ENCODE data around the gene TANGO6.
"Not testable (repeated sequence)": the region's sequence is repeated elsewhere in the genome, so short reads cannot be mapped to it uniquely, and the experiment has no call there.

Gene TANGO6

DNA sequence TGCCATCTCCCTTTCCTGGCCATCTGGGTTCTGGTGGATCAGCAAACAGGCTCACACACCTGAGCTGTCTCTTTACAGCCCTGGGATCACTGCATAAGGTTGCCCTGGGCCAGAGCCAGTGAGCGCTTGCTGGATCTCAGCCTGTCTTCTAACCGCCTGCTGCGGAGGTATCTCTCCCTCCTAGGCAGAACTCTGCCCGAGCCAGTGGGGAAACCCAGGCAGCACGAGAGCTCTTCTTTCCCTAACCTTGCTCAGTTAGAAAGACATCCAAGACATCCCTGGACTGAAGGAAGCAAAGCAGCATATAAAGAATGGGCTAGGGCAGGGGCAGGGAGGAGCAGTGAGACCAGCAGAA lies 268.5 kb downstream of the TANGO6 start:
- DNase-seq (ENCODE audit: insufficient read length, low spot score) (no peak), FAIRE-seq (no peak)

DNA sequence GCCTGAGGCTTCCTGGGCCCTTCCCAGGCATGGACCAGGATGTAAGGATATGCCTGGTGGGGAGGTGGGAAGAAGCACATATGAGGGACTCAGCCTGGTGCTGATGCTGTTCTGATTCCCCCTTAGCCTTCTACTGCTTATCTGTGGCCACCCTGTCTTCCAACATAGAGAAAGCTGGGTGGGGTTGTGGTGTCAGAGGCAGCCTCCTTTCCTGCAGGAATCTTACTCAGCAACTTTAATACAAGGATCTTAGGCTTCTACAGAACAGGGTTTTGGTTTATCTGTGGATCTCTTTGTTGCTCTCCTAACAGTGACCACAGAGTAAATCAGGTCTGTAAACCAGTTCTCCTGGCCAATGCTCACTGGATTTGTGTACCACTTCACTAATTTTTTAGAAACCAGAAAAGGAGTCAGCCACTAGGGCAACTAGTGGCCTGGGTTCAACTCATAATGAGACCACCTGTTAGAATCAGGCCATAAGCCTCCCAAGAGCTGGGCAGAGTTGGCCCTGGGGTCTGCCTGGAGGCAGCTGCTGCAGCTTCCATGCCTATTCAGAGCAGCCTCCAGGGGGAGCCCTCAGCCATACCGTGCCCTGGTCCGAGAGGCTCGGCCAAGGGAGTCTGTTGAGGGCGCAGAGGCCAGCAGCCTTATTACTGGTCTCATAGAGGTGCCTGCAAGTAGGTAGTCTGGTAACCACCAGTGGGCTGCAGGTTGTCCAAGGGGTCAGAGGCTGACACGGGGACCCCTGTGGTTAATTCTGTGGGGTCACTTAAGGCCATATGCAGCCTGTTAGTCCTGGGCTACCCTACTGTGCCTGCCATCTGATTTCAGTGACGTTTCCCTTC lies 269.2 kb downstream of the TANGO6 start:
- DNase-seq (ENCODE audit: insufficient read length, low spot score) = peak; percentile 87
- FAIRE-seq = peak; percentile 8

DNA sequence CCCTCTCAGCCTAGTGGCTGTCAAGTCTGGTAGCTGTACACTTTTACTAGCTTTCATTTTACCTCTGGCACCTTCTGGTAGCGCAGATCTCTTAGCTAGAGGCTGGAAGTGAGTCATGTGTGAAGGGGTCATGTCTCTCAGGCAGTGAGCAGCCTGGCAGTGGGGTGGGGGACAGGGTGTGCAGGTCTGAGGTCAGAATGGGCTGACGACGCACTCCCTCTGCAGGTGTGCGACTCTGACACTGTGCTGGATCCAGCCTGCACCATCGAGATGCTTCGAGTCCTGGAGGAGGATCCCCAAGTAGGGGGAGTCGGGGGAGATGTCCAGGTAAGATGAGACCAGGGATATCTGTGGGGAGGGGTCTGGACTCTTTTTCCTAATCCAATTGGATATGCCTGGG lies 269.9 kb downstream of the TANGO6 start:
- DNase-seq (ENCODE audit: insufficient read length, low spot score) = no peak

DNA sequence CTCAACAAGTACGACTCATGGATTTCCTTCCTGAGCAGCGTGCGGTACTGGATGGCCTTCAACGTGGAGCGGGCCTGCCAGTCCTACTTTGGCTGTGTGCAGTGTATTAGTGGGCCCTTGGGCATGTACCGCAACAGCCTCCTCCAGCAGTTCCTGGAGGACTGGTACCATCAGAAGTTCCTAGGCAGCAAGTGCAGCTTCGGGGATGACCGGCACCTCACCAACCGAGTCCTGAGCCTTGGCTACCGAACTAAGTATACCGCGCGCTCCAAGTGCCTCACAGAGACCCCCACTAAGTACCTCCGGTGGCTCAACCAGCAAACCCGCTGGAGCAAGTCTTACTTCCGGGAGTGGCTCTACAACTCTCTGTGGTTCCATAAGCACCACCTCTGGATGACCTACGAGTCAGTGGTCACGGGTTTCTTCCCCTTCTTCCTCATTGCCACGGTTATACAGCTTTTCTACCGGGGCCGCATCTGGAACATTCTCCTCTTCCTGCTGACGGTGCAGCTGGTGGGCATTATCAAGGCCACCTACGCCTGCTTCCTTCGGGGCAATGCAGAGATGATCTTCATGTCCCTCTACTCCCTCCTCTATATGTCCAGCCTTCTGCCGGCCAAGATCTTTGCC lies 271.1 kb downstream of the TANGO6 start:
- FAIRE-seq (no peak), DNase-seq (ENCODE audit: insufficient read length, low spot score) (no peak)

More for the DNA sequence above, 269.9 kb downstream of the TANGO6 start:
- no peak for FAIRE-seq

DNA sequence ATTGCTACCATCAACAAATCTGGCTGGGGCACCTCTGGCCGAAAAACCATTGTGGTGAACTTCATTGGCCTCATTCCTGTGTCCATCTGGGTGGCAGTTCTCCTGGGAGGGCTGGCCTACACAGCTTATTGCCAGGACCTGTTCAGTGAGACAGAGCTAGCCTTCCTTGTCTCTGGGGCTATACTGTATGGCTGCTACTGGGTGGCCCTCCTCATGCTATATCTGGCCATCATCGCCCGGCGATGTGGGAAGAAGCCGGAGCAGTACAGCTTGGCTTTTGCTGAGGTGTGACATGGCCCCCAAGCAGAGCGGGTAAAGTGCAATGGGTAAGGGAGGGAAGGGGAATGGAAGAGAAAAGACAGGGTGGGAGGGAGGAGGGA lies 271.6 kb downstream of the TANGO6 start:
- DNase-seq (ENCODE audit: insufficient read length, low spot score) (no peak), FAIRE-seq (no peak)

DNA sequence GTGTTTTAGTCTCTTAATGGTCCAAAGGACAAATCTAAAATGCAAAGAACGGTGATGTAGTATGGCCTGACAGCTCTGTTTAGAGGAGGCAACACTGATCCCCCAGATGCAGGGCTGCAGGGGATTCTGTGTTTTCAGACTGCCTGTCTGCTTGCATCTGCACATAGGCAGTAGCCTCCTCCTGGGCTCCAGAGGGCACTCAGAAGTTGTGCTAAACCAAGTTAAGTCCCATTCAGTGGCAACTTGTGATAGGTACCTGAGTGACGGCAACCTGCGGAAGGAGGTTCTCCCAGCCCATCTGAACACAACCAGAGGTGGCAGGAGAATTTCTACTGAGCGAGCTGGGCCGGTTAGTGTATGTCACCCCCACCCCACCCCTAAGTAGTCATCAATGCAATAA lies 272.0 kb downstream of the TANGO6 start:
- FAIRE-seq = no peak
- DNase-seq (ENCODE audit: insufficient read length, low spot score) = no peak

- DNase-seq (ENCODE audit: insufficient read length, low spot score) = no peak
These were observed 272.5 kb downstream of the TANGO6 start for GRCh38 chr16:69115837-69116236.

GRCh38 chr16:69116256-69116875 lies 273.0 kb downstream of the TANGO6 start:
- DNase-seq (ENCODE audit: insufficient read length, low spot score) = no peak
- no peak for FAIRE-seq

More at GRCh38 chr16:69115837-69116236, 272.5 kb downstream of the TANGO6 start:
- FAIRE-seq = no peak

DNA sequence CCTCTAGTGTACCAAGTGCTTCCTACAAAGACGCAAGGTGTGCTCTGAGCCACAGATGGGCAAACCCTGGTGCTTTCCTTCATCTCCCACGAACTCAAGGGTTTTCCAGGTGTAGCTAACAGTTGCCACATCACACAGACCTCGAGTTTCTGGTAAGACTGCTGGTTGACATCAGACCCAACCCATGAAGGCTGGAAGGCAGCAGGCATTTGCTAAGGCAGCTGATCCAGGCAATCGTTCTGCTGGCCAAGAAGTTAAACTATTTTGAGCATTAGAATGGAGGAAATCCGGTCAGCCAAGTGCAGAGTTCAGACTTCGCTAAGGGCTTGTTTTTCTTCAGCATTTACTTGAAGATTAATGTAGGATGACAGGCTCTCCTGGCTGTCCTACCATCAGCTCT lies 273.6 kb downstream of the TANGO6 start:
- no peak for DNase-seq (ENCODE audit: insufficient read length, low spot score)
- FAIRE-seq = no peak

GRCh38 chr16:69118468-69118867 lies 275.1 kb downstream of the TANGO6 start:
- no peak for FAIRE-seq
- DNase-seq (ENCODE audit: insufficient read length, low spot score) = no peak

GRCh38 chr16:69118994-69119393 lies 275.7 kb downstream of the TANGO6 start:
- no peak for DNase-seq (ENCODE audit: insufficient read length, low spot score)
- no peak for FAIRE-seq

DNA sequence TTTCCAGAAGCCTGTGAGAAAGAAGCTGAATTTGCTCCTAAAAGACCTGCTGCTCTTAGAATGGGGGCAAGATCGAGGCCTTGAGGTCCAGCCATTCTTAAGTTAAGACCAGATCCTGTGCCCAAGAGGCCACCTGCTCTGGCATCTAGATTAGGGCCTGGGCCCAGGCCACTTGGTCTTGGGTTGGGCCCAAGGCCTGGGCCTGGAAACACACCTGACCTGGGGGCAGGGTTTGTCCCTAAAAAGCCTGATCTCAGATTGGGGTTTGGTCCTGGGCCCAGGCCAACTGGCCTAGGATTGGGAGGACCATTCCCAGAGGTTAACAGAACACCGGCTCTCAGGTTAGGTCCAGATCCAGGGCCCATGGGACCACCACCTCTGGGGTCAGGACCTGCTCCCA lies 276.2 kb downstream of the TANGO6 start:
- DNase-seq (ENCODE audit: insufficient read length, low spot score) (no peak), FAIRE-seq (no peak)

DNA sequence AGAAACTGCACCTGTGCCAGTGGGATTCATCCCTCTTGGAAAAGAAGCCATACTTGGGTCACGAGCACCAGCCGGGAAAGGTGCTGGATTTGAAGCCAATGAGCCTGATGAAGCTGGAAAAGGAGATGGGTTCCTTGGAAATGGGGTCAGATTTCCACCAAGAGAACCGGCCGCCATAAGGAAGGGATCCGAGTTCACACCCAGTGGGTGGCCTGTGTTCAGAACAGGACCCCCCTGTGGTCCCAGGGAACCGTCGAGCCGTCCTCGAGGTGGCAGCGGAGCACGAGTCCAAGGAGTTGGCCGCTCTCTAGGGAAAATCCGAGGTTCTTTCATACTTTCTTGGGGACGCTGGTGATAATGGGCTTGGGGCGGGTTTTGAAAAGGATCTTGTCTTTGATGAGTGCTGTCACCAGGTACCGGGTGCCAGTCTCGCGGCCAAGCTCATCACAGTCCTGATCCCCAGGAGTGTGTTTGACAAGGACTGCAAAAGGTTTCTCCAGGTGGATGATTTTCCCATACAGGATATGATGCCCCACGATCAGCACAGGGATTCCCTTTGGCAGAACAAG lies 276.8 kb downstream of the TANGO6 start:
- FAIRE-seq = no peak

GRCh38 chr16:69123910-69124309 lies 280.6 kb downstream of the TANGO6 start:
- peak; percentile 72 for FAIRE-seq
- no peak for DNase-seq (ENCODE audit: insufficient read length, low spot score)

More for the DNA sequence above, 276.8 kb downstream of the TANGO6 start:
- DNase-seq (ENCODE audit: insufficient read length, low spot score) = no peak

DNA sequence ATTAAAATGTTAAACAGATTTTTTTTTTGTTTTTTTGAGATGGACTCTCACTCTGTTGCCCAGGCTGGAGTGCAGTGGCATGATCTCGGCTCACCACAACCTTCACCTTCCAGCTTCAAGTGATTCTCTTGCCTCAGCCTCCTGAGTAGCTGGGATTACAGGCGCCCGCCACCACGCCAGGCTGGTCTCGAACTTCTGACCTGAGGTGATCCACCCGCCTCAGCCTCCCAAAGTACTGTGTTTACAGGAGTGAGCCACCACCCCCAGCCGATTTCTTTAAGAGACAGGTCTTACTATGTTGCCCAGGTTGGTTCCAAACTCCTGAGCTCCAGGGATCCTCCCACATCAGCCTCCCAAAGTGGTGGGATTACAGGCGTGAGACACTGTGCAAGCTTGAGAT lies 281.1 kb downstream of the TANGO6 start:
- FAIRE-seq; DNase-seq (ENCODE audit: insufficient read length, low spot score): not testable (repeated sequence)

GRCh38 chr16:69124961-69125360 lies 281.6 kb downstream of the TANGO6 start:
- not testable (repeated sequence) for DNase-seq (ENCODE audit: insufficient read length, low spot score); FAIRE-seq

DNA sequence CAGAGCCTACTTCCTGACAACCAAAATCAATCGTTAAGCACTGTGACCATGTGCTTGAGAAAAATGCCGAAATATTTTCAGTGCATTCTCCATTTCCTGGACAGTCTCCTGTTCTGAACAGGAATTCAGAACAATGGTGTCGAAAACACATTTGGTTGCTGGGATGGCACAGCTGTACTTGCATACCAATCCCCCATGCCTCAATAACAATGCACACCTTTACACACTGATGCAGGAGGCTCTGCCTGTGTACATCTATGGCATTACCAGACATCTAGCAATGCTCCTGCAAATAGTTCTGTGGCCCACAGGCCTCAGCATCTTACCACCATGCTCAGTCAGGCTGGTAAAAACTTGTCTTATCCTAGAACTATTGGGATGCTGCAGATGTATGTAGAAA lies 282.9 kb downstream of the TANGO6 start:
- FAIRE-seq (no peak), DNase-seq (ENCODE audit: insufficient read length, low spot score) (no peak)

DNA sequence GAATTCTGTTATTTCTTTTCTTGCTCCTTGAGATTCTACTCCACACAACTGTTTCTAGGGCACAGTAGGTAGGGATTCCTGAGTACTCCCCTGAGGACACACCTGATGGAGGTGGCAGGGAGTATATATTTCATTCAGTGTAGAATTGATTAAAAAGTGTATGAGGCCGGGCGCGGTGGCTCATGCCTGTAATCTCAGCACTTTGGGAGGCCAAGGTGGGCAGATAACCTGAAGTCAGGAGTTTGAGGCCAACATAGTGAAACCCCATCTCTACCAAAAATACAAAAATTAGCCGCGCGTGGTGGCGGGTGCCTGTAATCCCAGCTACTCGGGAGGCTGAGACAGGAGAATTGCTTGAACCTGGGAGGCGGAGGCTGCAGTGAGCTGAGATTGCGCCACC lies 283.5 kb downstream of the TANGO6 start:
- DNase-seq (ENCODE audit: insufficient read length, low spot score); FAIRE-seq: not testable (repeated sequence)

GRCh38 chr16:69127966-69128510 lies 284.7 kb downstream of the TANGO6 start:
- DNase-seq (ENCODE audit: insufficient read length, low spot score) = no peak
- FAIRE-seq = no peak

- FAIRE-seq (no peak), DNase-seq (ENCODE audit: insufficient read length, low spot score) (no peak)
These were observed 287.1 kb downstream of the TANGO6 start for GRCh38 chr16:69130461-69130860.

DNA sequence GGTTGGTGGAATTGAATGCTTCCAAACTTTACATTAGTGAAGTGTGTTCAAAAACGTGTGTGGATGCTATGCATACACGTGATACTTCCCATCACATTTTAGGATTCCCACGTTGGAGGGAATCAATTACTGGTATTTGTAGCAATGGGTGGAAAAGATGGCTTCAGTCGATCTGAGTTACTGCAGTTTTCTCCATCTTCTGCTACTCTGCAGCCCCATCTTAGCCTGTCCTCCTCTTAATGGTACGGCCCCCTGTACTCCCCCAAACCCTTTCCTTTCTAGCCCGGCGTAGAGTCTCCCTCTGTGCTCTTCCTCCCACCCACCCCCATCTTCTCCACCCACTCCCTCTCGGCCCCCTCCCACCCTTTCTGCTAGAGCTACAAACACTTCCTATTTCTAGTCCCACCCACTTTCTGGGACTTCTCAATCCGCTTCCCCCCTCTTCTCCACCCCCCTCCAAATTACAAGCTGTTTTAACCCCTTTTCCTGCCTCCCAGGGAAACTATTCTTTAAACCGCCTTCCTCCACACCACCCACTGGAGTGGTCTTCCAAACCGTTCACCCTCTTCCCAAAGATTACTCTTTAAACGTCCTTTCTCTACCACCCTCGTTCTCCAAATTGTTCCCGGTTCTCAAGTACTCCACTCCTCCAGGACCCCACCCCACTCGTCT lies 288.0 kb downstream of the TANGO6 start:
- DNase-seq (ENCODE audit: insufficient read length, low spot score) = peak; percentile 31
- no peak for FAIRE-seq
